ENCODE measurements around the gene AHDC1. TPM values are rescaled to one million over a fixed set of nuclear protein-coding genes. Genes with fewer than 3 reads are reported as not detected.

The AHDC1 gene
- total RNA-seq, 1 donor from 2014 or later = 205 TPM

- TF ChIP-seq CTCF (IDR thresholded peaks at IDR 0.05) = no peak
- no peak for DNase-seq (ENCODE audit: low spot score in 2 of 2)
- H3K4me1 ChIP-seq = peaks cover 20 to 34% of the 10 kb centered on the region in 2 donors
- peak overlapping the region in 1 of 2 donors; percentile 45 for H3K4me3 ChIP-seq
- H3K36me3 ChIP-seq = no peaks in the 10 kb centered on the region
- no peaks in the 10 kb centered on the region for H3K9me3 ChIP-seq
- no peaks in the 10 kb centered on the region for H3K27me3 ChIP-seq
- intact Hi-C loops (cut with DNase I) = loop anchor here (2.0 kb wide), 1 partner anchor 17 kb away; no protein-coding TSS in a partner anchor
- peak overlapping the region in 1 of 2 donors; percentile 55 for H3K27ac ChIP-seq
Measured at GRCh38 chr1:27521861-27522431, 82.0 kb downstream of the AHDC1 start.

- Histone ChIP-seq H3K36me3 (no peaks in the 10 kb centered on the region), H3K27me3 (no peaks in the 10 kb centered on the region), H3K4me3 (peak overlapping the region in 1 of 2 donors; percentile 45), H3K9me3 (no peaks in the 10 kb centered on the region), H3K4me1 (peaks cover 20 to 30% of the 10 kb centered on the region in 2 donors), H3K27ac (peak overlapping the region; percentile 16 to 55)
- no peak for TF ChIP-seq CTCF (IDR thresholded peaks at IDR 0.05)
- no peak for DNase-seq (ENCODE audit: low spot score in 2 of 2)
- intact Hi-C loops (cut with DNase I) = loop anchor here (2.0 kb wide), 1 partner anchor 17 kb away; no protein-coding TSS in a partner anchor
Measured at GRCh38 chr1:27521336-27521831, 82.6 kb downstream of the AHDC1 start.

- H3K9me3 ChIP-seq = no peaks in the 10 kb centered on the region
- intact Hi-C loops (cut with DNase I) = loop anchor here (2.0 kb wide), 1 partner anchor 16 kb away; no protein-coding TSS in a partner anchor
- peaks cover 17 to 27% of the 10 kb centered on the region in 2 donors for H3K4me1 ChIP-seq
Measured at GRCh38 chr1:27520651-27521050, 83.3 kb downstream of the AHDC1 start.

GRCh38 chr1:27519331-27520258 is 84.3 kb downstream of the AHDC1 start:
- H3K36me3 ChIP-seq = no peaks in the 10 kb centered on the region
- H3K4me1 ChIP-seq = peaks cover 12 to 22% of the 10 kb centered on the region in 2 donors
- DNase-seq (ENCODE audit: low spot score in 2 of 2) = no peak
- no peak overlapping the region for H3K4me3 ChIP-seq
- no peaks in the 10 kb centered on the region for H3K27me3 ChIP-seq
- peak overlapping the region; percentile 5 to 21 for H3K27ac ChIP-seq
- TF ChIP-seq CTCF (IDR thresholded peaks at IDR 0.05) = no peak
- intact Hi-C loops (cut with DNase I) = loop anchor here (2.0 kb wide), 1 partner anchor 15 kb away; no protein-coding TSS in a partner anchor
- H3K9me3 ChIP-seq = no peaks in the 10 kb centered on the region

More at GRCh38 chr1:27520651-27521050, 83.3 kb downstream of the AHDC1 start:
- no peak for DNase-seq (ENCODE audit: low spot score in 2 of 2)
- H3K4me3 ChIP-seq = no peak overlapping the region
- no peaks in the 10 kb centered on the region for H3K36me3 ChIP-seq
- no peaks in the 10 kb centered on the region for H3K27me3 ChIP-seq
- H3K27ac ChIP-seq = peak overlapping the region; percentile 16 to 17
- no peak for TF ChIP-seq CTCF (IDR thresholded peaks at IDR 0.05)

GRCh38 chr1:27518808-27519207 is 85.1 kb downstream of the AHDC1 start:
- H3K36me3 ChIP-seq = no peaks in the 10 kb centered on the region
- TF ChIP-seq CTCF (IDR thresholded peaks at IDR 0.05) = no peak
- no peaks in the 10 kb centered on the region for H3K27me3 ChIP-seq
- H3K27ac ChIP-seq = peak overlapping the region in 1 of 2 donors; percentile 21
- H3K4me1 ChIP-seq = peaks cover 12 to 23% of the 10 kb centered on the region in 2 donors
- no peak for DNase-seq (ENCODE audit: low spot score in 2 of 2)
- intact Hi-C loops (cut with DNase I) = no loop called here
- no peak overlapping the region for H3K4me3 ChIP-seq
- H3K9me3 ChIP-seq = no peaks in the 10 kb centered on the region
